ENCODE measurements around the gene SMIM5. TPM values are rescaled to one million over a fixed set of nuclear protein-coding genes. Genes with fewer than 3 reads are reported as not detected.

The SMIM5 gene
- total and polyA plus RNA-seq, 4 donors, result 2.1 to 5.8 (median 2.8) TPM

DNA sequence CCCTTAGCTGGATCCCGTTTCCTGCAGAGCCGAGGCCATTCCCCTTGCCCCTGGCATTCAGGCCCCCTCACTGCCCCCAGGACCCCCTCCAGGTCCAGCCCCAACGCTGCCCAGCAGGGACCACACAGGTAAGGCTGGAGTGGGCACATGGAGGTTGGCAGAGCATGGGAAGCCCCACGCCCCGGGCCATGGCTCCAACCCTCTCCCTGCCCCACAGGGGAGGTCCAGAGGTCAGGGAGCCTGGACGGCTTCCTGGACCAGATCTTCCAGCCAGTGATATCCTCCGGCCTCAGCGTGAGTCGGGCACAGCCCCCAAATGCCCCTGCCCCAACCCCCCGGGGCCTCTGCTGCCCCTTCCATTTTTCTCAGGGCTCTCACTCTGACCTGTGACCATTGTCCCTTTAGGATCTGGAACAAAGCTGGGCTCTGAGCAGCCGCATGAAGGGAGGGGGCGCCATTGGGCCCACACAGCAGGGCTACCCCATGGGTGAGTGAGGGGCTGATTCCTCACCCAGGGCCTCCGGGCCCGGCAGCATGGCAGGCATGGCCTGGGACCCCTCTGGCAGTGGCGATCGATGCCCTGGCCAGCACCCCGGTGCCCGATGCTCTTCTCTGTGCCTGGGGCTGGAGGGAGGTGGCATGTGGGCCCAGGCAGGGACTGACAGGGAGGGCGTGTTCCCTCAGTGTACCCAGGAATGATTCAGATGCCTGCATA is 18.5 kb upstream of the SMIM5 start:
- no peak overlapping the region for H3K27ac ChIP-seq (ENCODE audit: low read depth, low read length)
- no peak overlapping the region for H3K4me3 ChIP-seq (ENCODE audit: low read depth, low read length)
- H3K27me3 ChIP-seq (ENCODE audit: control insufficient read depth, insufficient read depth, low read length), result no peaks in the 10 kb centered on the region
- H3K9me3 ChIP-seq (ENCODE audit: control insufficient read depth, insufficient read depth, low read length), result no peaks in the 10 kb centered on the region
- H3K36me3 ChIP-seq (ENCODE audit: control insufficient read depth, insufficient read depth, low read length), result peaks cover 87% of the 10 kb centered on the region
- H3K4me1 ChIP-seq (ENCODE audit: control insufficient read depth, insufficient read depth, low read length), result no peaks in the 10 kb centered on the region
- DNase-seq (ENCODE audit: low read depth in 4 of 6, low spot score in 6 of 6), result no peak
- WGBS (ENCODE audit: insufficient coverage), result 78% methylated on average over 17 of the region's 19 CpGs

DNA sequence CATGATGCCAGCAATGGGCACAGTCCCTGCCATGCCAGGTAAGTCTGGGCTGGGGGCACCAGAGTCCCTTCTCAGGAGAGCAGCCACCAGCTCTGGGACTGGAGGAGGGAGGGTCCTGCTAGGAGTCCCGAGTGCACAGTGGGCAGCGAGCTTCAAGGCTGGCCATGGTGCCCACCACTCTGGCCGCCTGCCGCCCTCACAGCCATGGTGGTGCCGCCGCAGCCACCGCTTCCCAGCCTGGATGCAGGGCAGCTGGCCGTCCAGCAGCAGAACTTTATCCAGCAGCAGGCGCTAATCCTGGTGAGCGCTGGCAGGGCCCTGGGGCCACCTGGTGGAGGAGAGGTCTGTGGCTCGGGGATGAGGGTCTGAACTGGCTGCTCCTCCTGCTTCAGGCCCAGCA is 17.9 kb upstream of the SMIM5 start:
- no peaks in the 10 kb centered on the region for H3K9me3 ChIP-seq (ENCODE audit: control insufficient read depth, insufficient read depth, low read length)
- no peak for DNase-seq (ENCODE audit: low read depth in 4 of 6, low spot score in 6 of 6)
- no peak overlapping the region for H3K4me3 ChIP-seq (ENCODE audit: low read depth, low read length)
- H3K27ac ChIP-seq (ENCODE audit: low read depth, low read length), result no peak overlapping the region
- H3K4me1 ChIP-seq (ENCODE audit: control insufficient read depth, insufficient read depth, low read length), result no peaks in the 10 kb centered on the region
- peaks cover 89% of the 10 kb centered on the region for H3K36me3 ChIP-seq (ENCODE audit: control insufficient read depth, insufficient read depth, low read length)
- WGBS (ENCODE audit: insufficient coverage), result 85% methylated on average over 11 of the region's 11 CpGs
- no peaks in the 10 kb centered on the region for H3K27me3 ChIP-seq (ENCODE audit: control insufficient read depth, insufficient read depth, low read length)

DNA sequence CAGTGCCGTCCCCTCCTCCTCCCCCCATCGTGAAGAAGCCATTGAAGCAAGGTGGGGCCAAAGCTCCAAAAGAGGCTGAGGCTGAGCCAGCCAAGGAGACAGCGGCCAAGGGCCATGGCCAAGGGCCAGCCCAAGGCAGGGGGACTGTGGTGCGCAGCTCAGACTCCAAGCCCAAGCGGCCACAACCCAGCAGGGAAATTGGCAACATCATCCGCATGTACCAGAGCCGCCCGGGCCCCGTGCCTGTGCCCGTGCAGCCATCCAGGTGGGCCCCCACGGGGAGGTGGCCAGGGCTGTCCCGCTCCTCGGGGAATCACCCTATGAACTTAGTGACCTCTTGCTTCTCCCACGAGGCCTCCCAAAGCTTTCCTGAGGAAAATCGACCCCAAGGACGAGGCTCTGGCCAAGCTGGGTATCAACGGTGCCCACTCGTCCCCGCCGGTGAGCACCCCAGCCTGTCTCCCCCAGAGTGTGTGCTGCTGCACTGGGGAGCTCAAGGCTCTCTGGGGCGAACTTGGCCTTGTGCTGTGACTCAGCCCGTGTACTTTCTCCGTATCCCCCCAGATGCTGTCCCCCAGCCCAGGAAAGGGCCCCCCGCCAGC is 16.6 kb upstream of the SMIM5 start:
- DNase-seq (ENCODE audit: low read depth in 4 of 6, low spot score in 6 of 6), result no peak
- Histone ChIP-seq H3K27me3 (ENCODE audit: control insufficient read depth, insufficient read depth, low read length) (no peaks in the 10 kb centered on the region), H3K27ac (ENCODE audit: low read depth, low read length) (no peak overlapping the region), H3K4me1 (ENCODE audit: control insufficient read depth, insufficient read depth, low read length) (no peaks in the 10 kb centered on the region), H3K4me3 (ENCODE audit: low read depth, low read length) (no peak overlapping the region), H3K9me3 (ENCODE audit: control insufficient read depth, insufficient read depth, low read length) (no peaks in the 10 kb centered on the region), H3K36me3 (ENCODE audit: control insufficient read depth, insufficient read depth, low read length) (peaks cover 93% of the 10 kb centered on the region)
- WGBS (ENCODE audit: insufficient coverage), result 84% methylated on average over 22 of the region's 24 CpGs

DNA sequence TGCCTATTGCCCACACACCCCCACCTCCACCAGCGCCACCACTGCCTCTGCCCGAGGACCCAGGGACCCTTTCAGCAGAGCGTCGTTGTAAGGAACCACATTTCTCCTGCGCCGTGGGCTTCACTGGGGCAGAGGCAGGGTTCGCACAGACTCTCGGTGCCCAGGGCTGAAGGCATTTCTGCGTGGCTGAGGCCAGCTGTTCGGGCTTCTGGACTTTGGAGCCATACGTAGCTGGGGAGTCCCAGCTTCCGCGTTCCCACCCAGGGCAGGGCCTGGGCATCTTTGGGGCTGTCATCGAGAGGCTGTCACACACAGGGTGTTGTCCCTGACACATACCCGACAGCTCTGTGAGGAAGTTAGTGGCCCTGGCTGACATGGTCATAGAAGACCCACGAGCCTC is 16.0 kb upstream of the SMIM5 start:
- H3K9me3 ChIP-seq (ENCODE audit: control insufficient read depth, insufficient read depth, low read length), result no peaks in the 10 kb centered on the region
- H3K4me3 ChIP-seq (ENCODE audit: low read depth, low read length), result no peak overlapping the region
- no peak overlapping the region for H3K27ac ChIP-seq (ENCODE audit: low read depth, low read length)
- no peaks in the 10 kb centered on the region for H3K4me1 ChIP-seq (ENCODE audit: control insufficient read depth, insufficient read depth, low read length)
- DNase-seq (ENCODE audit: low read depth in 4 of 6, low spot score in 6 of 6), result no peak
- 95% methylated on average over 16 of the region's 16 CpGs for WGBS (ENCODE audit: insufficient coverage)
- no peaks in the 10 kb centered on the region for H3K27me3 ChIP-seq (ENCODE audit: control insufficient read depth, insufficient read depth, low read length)
- peaks cover 90% of the 10 kb centered on the region for H3K36me3 ChIP-seq (ENCODE audit: control insufficient read depth, insufficient read depth, low read length)

DNA sequence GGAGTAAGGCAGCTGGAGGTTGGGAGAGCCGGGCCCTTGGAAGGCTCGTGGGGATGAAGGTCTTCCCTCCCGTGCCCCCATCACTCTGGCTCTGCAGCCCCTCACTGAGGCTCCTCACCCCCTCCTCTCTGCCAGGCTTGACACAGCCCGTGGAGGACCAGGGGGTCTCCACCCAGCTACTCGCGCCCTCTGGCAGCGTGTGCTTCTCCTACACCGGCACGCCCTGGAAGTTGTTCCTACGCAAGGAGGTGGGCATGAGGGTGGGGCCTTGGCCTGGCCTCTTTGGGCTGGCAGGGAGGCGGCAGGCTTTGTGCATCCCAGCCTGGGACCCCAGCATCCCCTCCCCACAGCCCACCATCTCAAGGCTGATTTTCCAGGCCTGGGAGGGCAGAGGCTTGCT is 15.6 kb upstream of the SMIM5 start:
- H3K4me3 ChIP-seq (ENCODE audit: low read depth, low read length), result no peak overlapping the region
- WGBS (ENCODE audit: insufficient coverage), result 93% methylated on average over 3 of the region's 11 CpGs
- H3K27me3 ChIP-seq (ENCODE audit: control insufficient read depth, insufficient read depth, low read length), result no peaks in the 10 kb centered on the region
- no peaks in the 10 kb centered on the region for H3K4me1 ChIP-seq (ENCODE audit: control insufficient read depth, insufficient read depth, low read length)
- H3K27ac ChIP-seq (ENCODE audit: low read depth, low read length), result no peak overlapping the region
- no peaks in the 10 kb centered on the region for H3K9me3 ChIP-seq (ENCODE audit: control insufficient read depth, insufficient read depth, low read length)
- no peak for DNase-seq (ENCODE audit: low read depth in 4 of 6, low spot score in 6 of 6)
- H3K36me3 ChIP-seq (ENCODE audit: control insufficient read depth, insufficient read depth, low read length), result peaks cover 88% of the 10 kb centered on the region

DNA sequence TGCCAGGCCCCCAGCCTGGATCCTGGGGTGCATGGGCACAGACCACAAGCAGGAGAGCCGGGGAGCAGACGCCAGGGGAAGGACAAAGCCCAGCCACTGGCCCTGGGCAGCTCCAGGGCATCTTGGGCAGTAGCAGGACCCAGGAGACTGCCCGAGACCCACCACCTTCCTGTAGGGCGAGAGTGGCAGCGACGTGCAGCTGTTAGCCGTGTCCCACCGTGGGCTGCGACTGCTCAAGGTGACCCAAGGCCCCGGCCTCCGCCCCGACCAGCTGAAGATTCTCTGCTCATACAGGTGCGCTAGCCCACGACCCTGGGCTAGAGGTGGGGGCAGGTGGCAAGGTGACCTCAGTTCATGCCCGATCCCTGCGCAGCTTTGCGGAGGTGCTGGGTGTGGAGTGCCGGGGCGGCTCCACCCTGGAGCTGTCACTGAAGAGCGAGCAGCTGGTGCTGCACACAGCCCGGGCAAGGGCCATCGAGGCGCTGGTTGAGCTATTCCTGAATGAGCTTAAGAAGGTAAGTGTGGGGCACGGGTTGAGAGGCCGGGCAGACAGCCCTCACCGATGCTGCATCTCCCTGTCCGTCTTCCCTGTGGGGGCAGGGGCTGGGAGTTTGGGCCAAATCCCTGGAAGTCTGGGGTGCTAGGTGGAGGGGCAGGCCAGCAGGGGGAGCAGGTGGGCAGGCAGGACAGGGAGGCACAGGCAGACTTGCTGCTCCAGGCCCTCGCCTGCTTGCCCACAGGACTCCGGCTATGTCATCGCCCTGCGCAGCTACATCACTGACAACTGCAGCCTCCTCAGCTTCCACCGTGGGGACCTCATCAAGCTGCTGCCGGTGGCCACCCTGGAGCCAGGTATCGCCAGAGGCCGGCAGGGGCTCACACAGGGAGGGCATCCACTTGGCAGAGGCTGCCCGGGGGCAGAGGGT is 13.5 kb upstream of the SMIM5 start:
- WGBS (ENCODE audit: insufficient coverage), result 73% methylated on average over 36 of the region's 36 CpGs
- no peaks in the 10 kb centered on the region for H3K9me3 ChIP-seq (ENCODE audit: control insufficient read depth, insufficient read depth, low read length)
- no peak overlapping the region for H3K27ac ChIP-seq (ENCODE audit: low read depth, low read length)
- no peaks in the 10 kb centered on the region for H3K4me1 ChIP-seq (ENCODE audit: control insufficient read depth, insufficient read depth, low read length)
- peaks cover 86% of the 10 kb centered on the region for H3K36me3 ChIP-seq (ENCODE audit: control insufficient read depth, insufficient read depth, low read length)
- no peaks in the 10 kb centered on the region for H3K27me3 ChIP-seq (ENCODE audit: control insufficient read depth, insufficient read depth, low read length)
- no peak overlapping the region for H3K4me3 ChIP-seq (ENCODE audit: low read depth, low read length)
- DNase-seq (ENCODE audit: low read depth in 4 of 6, low spot score in 6 of 6), result no peak

DNA sequence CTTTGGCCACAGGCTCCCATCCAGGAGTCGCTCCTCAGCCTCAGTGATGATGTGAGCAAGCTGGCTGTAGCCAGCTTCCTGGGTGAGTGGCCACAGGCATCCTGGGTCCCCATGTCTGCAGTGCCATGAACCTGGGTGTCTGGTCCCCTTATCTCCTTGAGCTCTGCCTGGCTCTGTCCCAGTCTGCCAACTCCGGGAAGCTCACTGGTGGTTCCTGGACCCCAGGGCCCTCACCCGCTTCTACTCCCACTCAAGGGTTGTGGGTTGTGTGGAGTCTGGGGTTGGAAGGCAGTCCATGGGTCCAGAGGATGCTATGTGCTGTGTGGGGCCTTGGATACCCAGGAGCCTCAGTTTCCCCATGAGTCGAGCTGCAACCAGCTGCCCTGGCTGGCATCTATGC is 11.7 kb upstream of the SMIM5 start:
- WGBS (ENCODE audit: insufficient coverage), result 100% methylated on average over 2 of the region's 4 CpGs
- H3K4me3 ChIP-seq (ENCODE audit: low read depth, low read length), result no peak overlapping the region
- no peak for DNase-seq (ENCODE audit: low read depth in 4 of 6, low spot score in 6 of 6)
- peaks cover 6% of the 10 kb centered on the region for H3K4me1 ChIP-seq (ENCODE audit: control insufficient read depth, insufficient read depth, low read length)
- no peaks in the 10 kb centered on the region for H3K9me3 ChIP-seq (ENCODE audit: control insufficient read depth, insufficient read depth, low read length)
- peaks cover 86% of the 10 kb centered on the region for H3K36me3 ChIP-seq (ENCODE audit: control insufficient read depth, insufficient read depth, low read length)
- no peak overlapping the region for H3K27ac ChIP-seq (ENCODE audit: low read depth, low read length)
- no peaks in the 10 kb centered on the region for H3K27me3 ChIP-seq (ENCODE audit: control insufficient read depth, insufficient read depth, low read length)

DNA sequence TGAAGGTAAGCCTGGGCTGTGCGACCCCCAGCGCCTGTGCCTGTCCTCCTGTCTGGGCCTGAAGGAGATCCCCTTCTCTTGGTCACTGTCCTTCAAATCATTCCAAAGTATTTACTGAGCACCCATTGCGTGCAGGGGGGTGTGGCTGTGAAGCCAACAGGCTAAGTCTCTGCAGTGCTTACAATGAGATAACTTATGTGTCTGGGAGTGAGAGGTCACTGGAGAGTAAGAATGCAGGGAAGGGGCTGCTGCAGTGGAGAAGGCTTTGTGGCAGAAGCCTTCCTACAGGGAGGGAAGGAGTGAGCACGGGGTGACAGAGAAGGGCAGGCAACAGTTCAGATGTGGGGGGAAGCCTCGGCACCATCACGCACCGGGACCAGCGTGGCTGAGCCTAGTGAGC is 11.2 kb upstream of the SMIM5 start:
- 36% methylated on average over 5 of the region's 8 CpGs for WGBS (ENCODE audit: insufficient coverage)
- no peak overlapping the region for H3K27ac ChIP-seq (ENCODE audit: low read depth, low read length)
- no peaks in the 10 kb centered on the region for H3K27me3 ChIP-seq (ENCODE audit: control insufficient read depth, insufficient read depth, low read length)
- DNase-seq (ENCODE audit: low read depth in 4 of 6, low spot score in 6 of 6), result no peak
- no peaks in the 10 kb centered on the region for H3K9me3 ChIP-seq (ENCODE audit: control insufficient read depth, insufficient read depth, low read length)
- peaks cover 7% of the 10 kb centered on the region for H3K4me1 ChIP-seq (ENCODE audit: control insufficient read depth, insufficient read depth, low read length)
- no peak overlapping the region for H3K4me3 ChIP-seq (ENCODE audit: low read depth, low read length)
- H3K36me3 ChIP-seq (ENCODE audit: control insufficient read depth, insufficient read depth, low read length), result peaks cover 86% of the 10 kb centered on the region

DNA sequence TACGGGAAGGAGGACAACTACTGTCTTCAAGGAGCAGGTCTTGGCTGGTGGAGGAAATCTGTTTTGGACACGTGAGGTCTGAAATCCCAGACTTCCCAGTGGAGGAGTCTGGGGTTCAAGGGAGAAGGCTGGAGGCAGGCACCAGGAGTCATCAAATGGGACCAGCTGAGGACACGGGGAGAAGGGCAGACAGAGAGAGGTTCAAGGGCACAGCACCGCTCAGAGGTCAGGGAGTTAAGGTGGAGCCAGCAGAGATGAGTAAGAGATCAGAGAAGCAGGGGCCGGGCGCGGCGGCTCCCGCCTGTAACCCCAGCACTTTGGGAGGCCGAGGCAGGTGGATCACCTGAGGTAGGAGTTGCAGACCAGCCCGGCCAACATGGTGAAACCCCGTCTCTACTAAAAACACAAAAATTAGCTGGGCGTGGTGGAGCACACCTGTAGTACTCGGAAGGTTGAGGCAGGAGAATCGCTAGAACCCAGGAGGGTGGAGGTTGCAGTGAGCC is 10.4 kb upstream of the SMIM5 start:
- no peaks in the 10 kb centered on the region for H3K9me3 ChIP-seq (ENCODE audit: control insufficient read depth, insufficient read depth, low read length)
- H3K36me3 ChIP-seq (ENCODE audit: control insufficient read depth, insufficient read depth, low read length), result peaks cover 84% of the 10 kb centered on the region
- H3K4me3 ChIP-seq (ENCODE audit: low read depth, low read length), result no peak overlapping the region
- WGBS (ENCODE audit: insufficient coverage), result 90% methylated on average over 12 of the region's 15 CpGs
- peaks cover 7% of the 10 kb centered on the region for H3K4me1 ChIP-seq (ENCODE audit: control insufficient read depth, insufficient read depth, low read length)
- no peak for DNase-seq (ENCODE audit: low read depth in 4 of 6, low spot score in 6 of 6)
- H3K27me3 ChIP-seq (ENCODE audit: control insufficient read depth, insufficient read depth, low read length), result no peaks in the 10 kb centered on the region
- H3K27ac ChIP-seq (ENCODE audit: low read depth, low read length), result no peak overlapping the region

Data from spinal cord (tissue), 10 donors.